OCI-M2 (cell line): ENCODE measurements around the gene CLK3.
"Not testable (repeated sequence)": the region's sequence is repeated elsewhere in the genome, so short reads cannot be mapped to it uniquely, and the experiment has no call there.

ENCODE experiments used
- DNase-seq: peaks from one replicate; lab custom pipeline; 2025; ENCODE audit not compliant: unreplicated experiment; lab: John Stamatoyannopoulos, UW

CLK3 gene

GRCh38 chr15:74615508-74616365 is at the start of gene CLK3:
Gene CLK3 (plus strand): TSS chr15:74615836. CDS start chr15:74619197, 3,361 bp downstream.
- DNase-seq = peak; percentile 47

DNA sequence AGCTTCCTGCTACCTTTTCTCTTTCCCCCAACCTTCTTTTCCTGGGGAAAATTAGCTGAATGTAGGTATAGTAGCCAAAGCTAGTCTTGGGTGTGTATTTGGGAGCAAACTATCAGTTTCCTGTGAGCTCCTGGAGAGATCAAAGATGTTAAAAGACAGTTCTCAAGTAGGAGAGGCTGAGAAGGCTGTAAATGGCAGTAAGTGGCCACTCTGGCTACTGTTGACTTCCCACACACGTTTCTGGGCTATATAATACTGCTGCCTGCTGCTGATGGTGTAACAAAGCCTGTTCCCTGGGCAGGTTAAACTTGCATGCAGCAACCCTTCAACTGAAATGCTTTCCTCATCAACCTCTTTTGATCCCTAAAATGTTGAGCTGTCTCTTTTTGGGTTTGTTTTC is 47.0 kb upstream of the CLK3 start:
- DNase-seq = no peak

DNA sequence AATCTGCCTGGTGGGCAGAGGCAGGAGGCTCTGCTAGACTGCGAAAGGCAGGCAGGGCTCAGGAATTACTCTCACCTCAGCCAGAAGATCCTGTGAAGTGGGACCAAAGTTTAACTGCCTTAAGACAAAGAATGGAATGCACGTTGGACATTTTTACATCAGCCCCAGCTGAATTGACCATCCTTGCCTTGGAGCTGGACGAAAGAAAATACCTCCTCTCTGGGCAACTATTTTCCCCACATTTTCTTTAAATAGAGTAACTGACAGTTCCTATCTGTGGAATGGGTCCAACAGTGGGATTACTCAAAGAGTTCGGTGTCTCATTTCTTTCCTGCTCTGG is 45.9 kb upstream of the CLK3 start:
- DNase-seq = no peak

GRCh38 chr15:74571191-74571590 is 44.4 kb upstream of the CLK3 start:
- no peak for DNase-seq

DNA sequence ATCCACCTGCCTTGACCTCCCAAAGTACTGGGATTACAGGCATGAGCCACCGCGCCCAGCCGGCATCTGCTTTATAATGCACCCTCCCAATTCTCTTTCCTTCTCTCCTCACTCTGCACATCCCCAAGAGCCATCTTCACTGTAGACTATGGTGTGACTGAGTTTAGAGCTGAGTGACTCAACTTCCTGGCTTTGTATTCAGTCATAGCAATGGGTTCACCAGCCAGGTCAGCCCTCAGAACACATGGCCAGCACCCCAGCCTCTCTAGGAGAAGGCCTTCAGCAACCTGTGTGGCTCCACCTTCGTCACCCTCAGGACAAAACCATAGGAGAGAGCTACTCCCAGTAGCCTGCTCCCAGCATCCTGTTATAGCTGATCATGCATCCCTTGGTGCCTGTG is 41.6 kb upstream of the CLK3 start:
- no peak for DNase-seq

DNA sequence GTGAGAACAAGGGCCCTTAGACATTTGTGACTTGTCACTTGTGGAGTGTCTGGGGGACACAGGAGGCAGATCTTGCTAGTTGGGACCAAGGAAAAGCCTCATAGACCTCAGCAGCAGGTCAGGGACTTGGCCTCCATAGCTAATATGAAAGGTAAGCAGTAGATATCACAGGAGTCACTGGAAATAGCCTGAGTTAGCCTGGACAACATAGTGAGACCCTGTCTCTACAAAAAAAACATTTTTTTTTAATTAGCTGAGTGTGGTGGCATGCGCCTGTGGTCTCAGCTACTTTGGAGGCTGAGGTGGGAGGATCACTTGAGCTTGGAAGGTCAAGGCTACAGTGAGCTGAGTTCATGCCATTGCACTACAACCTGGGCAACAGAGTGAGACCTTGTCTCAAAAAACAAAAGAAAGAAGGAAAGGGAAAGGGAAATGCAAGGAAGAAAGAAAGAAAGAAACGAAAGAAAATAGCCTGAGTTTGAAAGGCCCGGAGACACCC is 37.1 kb upstream of the CLK3 start:
- no peak for DNase-seq

GRCh38 chr15:74579001-74579400 is 36.6 kb upstream of the CLK3 start:
- DNase-seq = no peak

DNA sequence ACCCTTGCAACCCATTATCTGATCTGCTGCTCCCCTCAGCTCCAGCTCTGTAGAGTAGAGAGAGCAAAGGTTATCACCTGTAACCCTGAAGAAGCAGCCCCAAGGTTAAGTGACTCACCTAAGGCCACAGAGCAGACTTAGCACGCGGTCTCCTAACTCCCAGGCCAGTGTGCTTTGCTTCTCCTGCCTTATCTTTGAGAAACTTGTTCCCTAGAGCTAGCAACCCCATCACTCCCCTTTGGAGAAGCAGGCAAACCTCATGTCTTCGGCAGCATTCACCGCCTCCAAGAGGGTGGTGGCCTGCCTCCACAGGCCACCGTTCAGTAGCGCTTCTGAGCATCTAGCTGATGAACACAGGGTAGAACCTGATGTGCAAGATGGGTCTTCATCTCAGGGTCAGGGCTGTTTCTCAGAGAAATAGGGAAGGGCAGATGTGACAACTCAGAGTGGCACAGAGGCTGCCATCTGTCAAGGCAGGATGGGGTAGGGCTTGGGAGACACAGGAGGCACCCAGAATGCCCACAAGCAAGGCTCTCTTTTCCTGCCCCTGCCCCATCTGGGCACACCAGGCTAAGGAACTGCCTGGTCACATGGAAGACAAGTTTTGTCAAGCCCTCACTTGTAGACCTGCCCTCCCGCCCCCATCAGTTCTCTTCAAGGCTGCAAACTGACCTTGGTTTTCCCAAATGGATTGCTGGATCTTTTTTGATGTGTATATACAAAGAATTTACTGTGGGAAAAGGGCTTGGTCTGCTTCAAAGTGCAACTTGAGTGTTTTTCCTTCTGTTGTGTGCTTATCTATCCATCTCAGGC is 34.9 kb upstream of the CLK3 start:
- no peak for DNase-seq

DNA sequence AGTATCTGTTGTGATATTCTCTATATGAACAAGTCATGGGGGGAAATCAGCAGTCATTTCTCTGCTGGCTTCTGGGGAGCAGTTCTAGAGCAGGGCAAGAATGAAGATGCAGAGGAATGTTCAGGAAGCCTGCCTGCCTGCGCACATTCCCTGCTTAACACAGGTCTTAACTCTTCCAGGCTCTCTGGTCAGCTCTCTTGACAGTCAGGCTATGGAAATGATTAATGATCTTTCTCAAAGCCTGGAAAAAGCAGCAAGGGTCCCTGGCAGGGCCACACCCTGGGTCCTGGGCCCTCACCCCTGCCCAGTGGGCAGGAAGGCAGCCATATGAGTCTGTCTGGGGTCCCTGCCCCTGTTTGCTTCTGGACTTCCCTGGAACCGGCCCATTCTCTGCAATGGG is 31.4 kb upstream of the CLK3 start:
- no peak for DNase-seq

DNA sequence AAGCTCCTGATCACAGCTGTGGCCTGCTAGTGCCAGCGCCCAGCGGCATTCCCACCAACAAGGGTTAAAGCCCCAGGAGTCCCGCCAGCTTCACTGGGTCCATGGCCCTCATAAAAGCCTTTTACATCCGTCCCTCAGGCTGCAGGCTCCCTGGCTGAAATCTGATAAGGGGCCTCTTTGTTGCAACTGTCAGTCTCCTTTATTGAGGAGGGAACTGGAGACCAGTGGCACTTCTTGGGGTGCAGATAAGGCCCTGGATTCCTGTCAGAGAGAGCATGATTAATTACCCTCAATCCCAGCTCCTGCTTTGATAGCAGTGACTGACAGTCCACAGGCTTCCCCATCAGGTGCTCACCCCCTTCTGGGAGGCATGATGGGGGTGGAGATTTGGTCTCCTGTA is 30.9 kb upstream of the CLK3 start:
- DNase-seq = no peak

DNA sequence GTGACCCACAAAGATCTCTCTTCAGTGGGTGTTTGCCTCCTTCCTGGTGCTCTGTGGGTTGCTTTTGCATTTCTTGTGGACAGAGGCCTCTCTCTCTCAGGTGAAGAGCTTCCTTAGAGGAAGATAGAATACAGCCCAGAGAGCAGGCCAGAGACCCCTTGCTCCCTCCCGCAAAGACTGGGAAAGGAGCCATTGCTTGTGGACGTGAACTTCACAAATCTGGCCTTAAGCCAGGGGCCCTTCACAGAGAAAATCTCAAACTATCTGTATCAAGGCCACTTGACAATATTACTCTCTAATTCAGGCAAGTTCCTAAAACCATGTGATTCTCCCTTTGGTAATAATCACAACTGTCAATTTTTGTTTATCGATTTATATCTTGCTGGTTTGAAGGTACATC is 30.4 kb upstream of the CLK3 start:
- no peak for DNase-seq

DNA sequence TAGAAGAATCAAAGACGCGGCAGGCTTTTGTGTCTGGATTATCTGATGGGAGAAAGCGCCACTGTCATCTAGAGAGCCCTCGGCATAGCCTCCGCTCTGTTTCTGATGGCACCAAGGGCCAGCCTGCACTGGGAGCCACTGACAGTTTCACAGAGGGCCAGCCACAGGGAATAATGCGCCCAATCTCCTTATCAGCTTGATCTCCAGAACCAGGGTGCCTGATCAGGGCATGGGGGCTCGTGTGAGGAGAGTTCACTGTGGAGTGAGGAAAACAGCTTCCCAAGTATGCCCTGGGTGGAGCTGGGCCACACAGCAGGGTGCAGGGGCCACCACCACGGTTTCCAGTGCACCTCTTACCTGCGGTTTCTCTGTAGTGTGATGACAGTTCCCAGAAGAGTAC is 29.8 kb upstream of the CLK3 start:
- DNase-seq = no peak

DNA sequence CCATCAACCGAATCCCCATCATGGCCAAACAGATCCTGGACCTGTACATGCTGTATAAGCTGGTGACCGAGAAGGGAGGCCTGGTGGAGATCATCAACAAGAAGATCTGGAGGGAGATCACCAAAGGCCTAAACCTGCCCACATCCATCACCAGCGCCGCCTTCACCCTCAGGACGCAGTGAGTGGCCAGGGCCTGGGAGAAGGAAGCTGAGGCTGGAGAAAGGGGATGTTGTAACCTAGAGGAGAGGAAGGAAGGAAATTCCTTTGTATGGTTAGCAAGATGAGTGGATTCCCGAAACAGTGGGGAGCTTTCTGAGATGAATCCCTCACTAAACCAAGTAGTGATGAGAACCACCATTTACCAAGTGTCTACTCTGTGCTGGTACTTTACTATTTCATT is 25.8 kb upstream of the CLK3 start:
- no peak for DNase-seq

DNA sequence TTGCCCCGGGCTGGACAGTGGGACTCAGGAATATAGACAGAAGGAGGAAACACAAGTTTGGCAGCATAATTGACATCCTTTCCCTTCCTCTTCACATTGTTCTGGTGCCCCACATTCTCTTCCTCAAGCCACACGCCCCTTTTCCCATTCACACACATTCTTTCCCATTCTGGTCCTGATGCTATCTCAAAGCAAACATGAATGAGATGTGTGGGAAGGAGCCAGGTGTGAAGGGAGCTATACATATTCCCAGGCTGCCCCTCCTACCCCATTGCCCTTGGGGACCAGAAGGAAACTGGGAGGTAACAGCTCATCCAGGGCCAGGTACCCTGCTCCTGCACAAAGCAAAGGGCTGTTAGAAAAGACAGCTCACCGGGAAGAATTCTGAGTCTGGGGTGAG is 23.4 kb upstream of the CLK3 start:
- no peak for DNase-seq

DNA sequence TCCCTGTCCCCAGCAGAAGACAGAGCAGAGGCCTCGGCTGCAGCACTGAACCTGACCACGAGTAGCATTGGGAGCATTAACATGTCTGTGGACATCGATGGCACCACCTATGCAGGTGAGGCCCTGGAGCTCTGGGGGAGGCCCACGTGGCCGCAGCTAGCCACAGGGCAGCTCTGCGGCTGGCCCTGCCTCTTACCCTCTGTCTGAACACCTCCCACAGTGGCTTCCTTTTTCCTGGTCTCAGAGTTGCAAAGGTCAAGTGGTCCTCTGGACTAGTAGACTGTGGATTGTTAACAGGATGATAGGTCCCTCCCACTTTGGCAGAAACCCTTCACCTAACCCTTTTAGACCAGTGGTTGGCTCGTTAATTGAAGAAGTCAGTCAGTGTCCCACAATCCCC is 22.5 kb upstream of the CLK3 start:
- no peak for DNase-seq

DNA sequence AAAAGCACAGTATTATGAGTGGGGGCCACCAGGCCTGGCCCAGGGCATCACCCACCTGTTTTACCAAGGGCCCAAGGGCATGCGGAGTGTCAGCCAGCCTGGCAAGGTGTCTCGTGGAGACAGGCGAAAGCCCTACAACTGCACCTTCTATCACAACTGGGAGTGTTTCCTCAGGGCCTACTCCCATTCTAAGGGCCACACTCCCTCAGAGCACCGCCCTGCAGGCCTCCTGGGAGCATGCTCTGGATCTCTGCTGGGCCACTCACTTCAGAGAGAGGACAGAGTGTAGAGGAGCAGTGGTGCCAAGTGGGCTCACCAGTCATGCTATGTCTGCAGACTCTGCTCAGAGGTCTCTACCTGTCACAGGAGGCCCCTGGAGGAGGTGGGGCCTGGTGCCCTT is 21.2 kb upstream of the CLK3 start:
- DNase-seq = no peak

GRCh38 chr15:74595271-74595670 is 20.4 kb upstream of the CLK3 start:
- no peak for DNase-seq

GRCh38 chr15:74596736-74597135 is 18.9 kb upstream of the CLK3 start:
- DNase-seq = not testable (repeated sequence)

DNA sequence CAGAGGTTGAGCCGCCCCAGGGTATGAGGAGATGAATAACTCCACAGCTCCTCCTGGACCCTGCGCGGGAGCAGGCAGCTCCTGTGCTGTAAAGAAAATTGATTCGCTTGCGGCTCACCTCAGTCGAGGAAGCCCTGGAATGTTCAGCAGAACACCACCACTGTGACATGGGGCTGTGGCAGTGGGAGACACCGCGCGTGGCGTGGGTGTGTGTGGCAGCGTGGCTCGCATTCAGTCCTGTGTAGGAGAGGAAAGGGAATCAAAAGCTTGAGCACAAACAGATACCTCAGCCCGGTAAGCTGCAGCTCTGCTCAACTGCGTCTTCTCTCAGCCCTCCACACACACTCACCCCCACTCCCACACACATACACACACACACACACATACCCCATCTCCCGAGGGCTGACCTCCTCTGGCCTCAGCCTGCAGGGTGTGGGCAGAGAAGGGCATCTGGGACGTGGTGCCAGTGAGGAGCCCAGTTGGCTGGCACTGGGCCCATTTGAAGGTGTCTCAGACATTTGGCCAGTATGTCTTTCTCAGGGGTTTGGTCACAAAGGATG is 18.4 kb upstream of the CLK3 start:
- DNase-seq = not testable (repeated sequence)

- DNase-seq = peak; percentile 19
These were observed 17.4 kb upstream of the CLK3 start for GRCh38 chr15:74598126-74598842.

GRCh38 chr15:74599156-74599555 is 16.5 kb upstream of the CLK3 start:
- no peak for DNase-seq
